Pancreas (tissue), 10 donors: ENCODE data around the gene NUP93. TPM values are rescaled to one million over a fixed set of nuclear protein-coding genes. Genes with fewer than 3 reads are reported as not detected.

Experiments used
- ATAC-seq, 4 donors: fragments of 200-7000 bp; cut with Tn5 transposase; one replicate each; pipeline versions ENCODE4 v1.8.0 to v1.9.1; 2020; ENCODE audit warnings: mild to moderate bottlenecking in 4 of 4, moderate library complexity in 4 of 4
- DNase-seq, 6 donors: peaks; one replicate each; pipeline ENCODE4 v3.0.0-alpha.2; 2020
- FAIRE-seq: peaks from 2 replicates; lab custom pipeline; 2012; peaks lifted over from hg19 to GRCh38; lab: Jason Lieb, UNC
- H3K27ac ChIP-seq, 4 donors: fragments of 200-600 bp; sonication (generic); 1 replicate in 3 of 4; 2 replicates in 1 of 4; pipeline versions ENCODE4 v1.5.0 to v1.8.0; 2020
- H3K27me3 ChIP-seq, 4 donors: fragments of 200-600 bp; one replicate each; pipeline ENCODE4 v1.8.0; 2021
- H3K36me3 ChIP-seq, 3 donors: fragments of 200-600 bp; sonication (generic) in 1 of 3; one replicate each; pipeline versions ENCODE4 v1.5.0 to v1.8.0; 2020 to 2021
- H3K4me1 ChIP-seq, 3 donors: fragments of 200-600 bp; one replicate each; pipeline ENCODE4 v1.8.0; 2021
- H3K4me3 ChIP-seq, 4 donors: fragments of 200-600 bp; sonication (generic) in 2 of 4; one replicate each; pipeline versions ENCODE4 v1.5.0 to v1.8.0; 2020 to 2021
- H3K9me3 ChIP-seq, 4 donors: fragments of 200-600 bp; one replicate each; pipeline ENCODE4 v1.8.0; 2021
- WGBS, 2 donors: extraction: QIAGEN DNeasy Blood & Tissue Kit; methylation state at CpG; one replicate each; pipeline ENCODE4 v1.1.7; 2013; 5-methylcytosine and 5-hydroxymethylcytosine counted together
- intact Hi-C, 3 donors: fragments of 100-400 bp; cut with DNase I; formaldehyde crosslinking; loops; one replicate each; pipeline versions ENCODE4 v1.11.1 to v1.14.2; 2022
- polyA plus RNA-seq, 2 donors: library from polyadenylated mRNA; stranded (reverse); fragments of 200-250 nt; gene quantifications; one replicate each; pipeline ENCODE4 v1.2.3, GENCODE V29; 2013
- total RNA-seq, 6 donors: library from RNA; stranded (reverse); fragmentation: NEBNext Ultra II Directional in 4 of 6; extraction: Animal tissue kit (Norgen Biotek cat#: 25700) in 4 of 6; gene quantifications; one replicate each; pipeline versions ENCODE4 v1.2.1 to v1.2.4, GENCODE V29; 2021 to 2023
- TF ChIP-seq, protein P1 (sequence below), 4 donors: fragments of 200-600 bp; sonication (generic) in 3 of 4; IDR thresholded peaks; one replicate each; pipeline versions ENCODE4 v1.5.0 to v1.8.0; 2021; ENCODE audit warnings: antibody characterized with exemption in 4 of 4
- donor health status: healthy with polysubstance abuse.
- donor health status: DM: no; HTN: no; CAD: no; lungs with moderate emphysema.
- donor health status: DM: no; HTN: no; CAD: no.
- donor health status: control.
- donor health status: control.
- donor health status: Bipolar disorder and iron deficiency.
- donor health status: DM: yes; HTN: yes; CAD: no.
- donor health status: DM: no; HTN: no; CAD: no.
- donor health status: DM: no; HTN: no; CAD: no.
- donor health status: DM: yes; HTN: yes; CAD: no.

Gene NUP93
- total and polyA plus RNA-seq, 8 donors, result 13.1 to 31.4 (median 21.2) TPM

DNA sequence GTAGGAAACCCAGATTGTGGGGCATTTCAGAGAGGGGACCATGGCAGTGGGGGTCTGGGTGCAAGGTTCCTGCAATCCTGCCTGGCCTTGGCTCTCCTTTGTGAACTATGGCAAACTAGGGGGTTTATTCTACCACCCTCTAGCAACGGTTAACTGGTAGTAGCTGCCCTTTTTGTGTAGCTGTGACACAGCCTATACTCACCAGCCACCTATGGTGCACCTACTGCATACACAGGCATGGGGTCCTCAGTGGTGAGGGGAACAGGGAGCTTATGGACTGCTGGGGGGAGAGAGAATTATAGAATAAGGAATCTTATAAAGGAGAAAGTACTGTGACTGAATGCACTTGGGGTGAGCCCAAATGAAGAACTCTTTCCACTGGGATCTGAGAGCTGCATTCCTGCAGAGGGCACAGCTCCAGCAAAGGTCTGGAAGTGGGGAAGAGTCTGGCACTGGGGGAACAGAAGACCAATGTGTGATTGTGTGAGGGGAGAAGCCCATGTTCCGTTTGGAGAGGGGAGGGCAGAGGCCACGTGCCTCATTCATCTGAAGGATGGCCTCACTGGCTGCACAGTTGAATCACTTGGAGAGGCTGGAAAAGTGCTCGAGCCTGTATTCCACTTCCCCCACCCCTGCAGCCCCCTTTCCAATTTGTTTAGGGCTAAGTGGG lies 45.5 kb upstream of the NUP93 start:
- Histone ChIP-seq H3K4me1 (peaks cover 0 to 12% (median 2%) of the 10 kb centered on the region in 3 donors), H3K4me3 (peak overlapping the region in 2 of 4 donors; percentile 66 to 74), H3K9me3 (no peaks in the 10 kb centered on the region), H3K27me3 (no peaks in the 10 kb centered on the region), H3K36me3 (no peaks in the 10 kb centered on the region), H3K27ac (peak overlapping the region; percentile 20 to 72 (median 54))
- TF ChIP-seq, protein P1, sequence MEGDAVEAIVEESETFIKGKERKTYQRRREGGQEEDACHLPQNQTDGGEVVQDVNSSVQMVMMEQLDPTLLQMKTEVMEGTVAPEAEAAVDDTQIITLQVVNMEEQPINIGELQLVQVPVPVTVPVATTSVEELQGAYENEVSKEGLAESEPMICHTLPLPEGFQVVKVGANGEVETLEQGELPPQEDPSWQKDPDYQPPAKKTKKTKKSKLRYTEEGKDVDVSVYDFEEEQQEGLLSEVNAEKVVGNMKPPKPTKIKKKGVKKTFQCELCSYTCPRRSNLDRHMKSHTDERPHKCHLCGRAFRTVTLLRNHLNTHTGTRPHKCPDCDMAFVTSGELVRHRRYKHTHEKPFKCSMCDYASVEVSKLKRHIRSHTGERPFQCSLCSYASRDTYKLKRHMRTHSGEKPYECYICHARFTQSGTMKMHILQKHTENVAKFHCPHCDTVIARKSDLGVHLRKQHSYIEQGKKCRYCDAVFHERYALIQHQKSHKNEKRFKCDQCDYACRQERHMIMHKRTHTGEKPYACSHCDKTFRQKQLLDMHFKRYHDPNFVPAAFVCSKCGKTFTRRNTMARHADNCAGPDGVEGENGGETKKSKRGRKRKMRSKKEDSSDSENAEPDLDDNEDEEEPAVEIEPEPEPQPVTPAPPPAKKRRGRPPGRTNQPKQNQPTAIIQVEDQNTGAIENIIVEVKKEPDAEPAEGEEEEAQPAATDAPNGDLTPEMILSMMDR (IDR thresholded peaks at IDR 0.05), result no peak
- ATAC-seq, result peak in 1 of 4 donors; percentile 5
- 21 to 32% methylated on average over 4 of the region's 4 CpGs for WGBS, 2 donors
- peak in 1 of 6 donors; percentile 45 for DNase-seq
- intact Hi-C loops, result no loop called here
- FAIRE-seq, result no peak

- DNase-seq, result peak in 3 of 6 donors; percentile 37 to 71 (median 69)
- WGBS, 2 donors, result 32 to 42% methylated on average over 4 of the region's 4 CpGs
- FAIRE-seq, result no peak
- TF ChIP-seq, protein P1 (IDR thresholded peaks at IDR 0.05), result no peak
- Histone ChIP-seq H3K27ac (peak overlapping the region; percentile 20 to 72 (median 54)), H3K27me3 (no peaks in the 10 kb centered on the region), H3K4me3 (peak overlapping the region in 1 of 4 donors; percentile 74), H3K4me1 (peaks cover 0 to 15% (median 3%) of the 10 kb centered on the region in 3 donors), H3K9me3 (no peaks in the 10 kb centered on the region), H3K36me3 (no peaks in the 10 kb centered on the region)
- intact Hi-C loops, result no loop called here
- ATAC-seq, result peak in 3 of 4 donors; percentile 6 to 38 (median 25)
Observed at GRCh38 chr16:56684926-56685590, 44.9 kb upstream of the NUP93 start.

GRCh38 chr16:56686758-56687157 lies 43.2 kb upstream of the NUP93 start:
- peaks cover 0 to 9% (median 3%) of the 10 kb centered on the region in 3 donors for H3K4me1 ChIP-seq
- H3K27ac ChIP-seq, result no peak overlapping the region
- no peak for DNase-seq
- WGBS, 2 donors, result 96 to 97% methylated on average over 7 of the region's 7 CpGs
- no peak for ATAC-seq
- no peak for FAIRE-seq
- H3K27me3 ChIP-seq, result no peaks in the 10 kb centered on the region
- H3K4me3 ChIP-seq, result no peak overlapping the region
- H3K36me3 ChIP-seq, result no peaks in the 10 kb centered on the region
- no peaks in the 10 kb centered on the region for H3K9me3 ChIP-seq
- intact Hi-C loops, result no loop called here
- TF ChIP-seq, protein P1 (IDR thresholded peaks at IDR 0.05), result no peak

GRCh38 chr16:56688762-56689161 lies 41.2 kb upstream of the NUP93 start:
- H3K4me1 ChIP-seq, result peaks cover 0 to 14% (median 3%) of the 10 kb centered on the region in 3 donors
- ATAC-seq (no peak), DNase-seq (no peak), FAIRE-seq (no peak)
- intact Hi-C loops, result no loop called here
- no peak overlapping the region for H3K4me3 ChIP-seq
- WGBS, 2 donors, result 33 to 42% methylated on average over 1 of the region's 1 CpG
- H3K27ac ChIP-seq, result peak overlapping the region in 1 of 4 donors; percentile 20
- no peaks in the 10 kb centered on the region for H3K36me3 ChIP-seq
- H3K27me3 ChIP-seq, result no peaks in the 10 kb centered on the region
- TF ChIP-seq, protein P1 (IDR thresholded peaks at IDR 0.05), result no peak
- no peaks in the 10 kb centered on the region for H3K9me3 ChIP-seq
